ENCODE data around the gene SHISA8. TPM values are rescaled to one million over a fixed set of nuclear protein-coding genes. Genes with fewer than 3 reads are reported as not detected.

The SHISA8 gene
- polyA plus RNA-seq, 3 donors: 0.22 to 0.42 (median 0.25) TPM

DNA sequence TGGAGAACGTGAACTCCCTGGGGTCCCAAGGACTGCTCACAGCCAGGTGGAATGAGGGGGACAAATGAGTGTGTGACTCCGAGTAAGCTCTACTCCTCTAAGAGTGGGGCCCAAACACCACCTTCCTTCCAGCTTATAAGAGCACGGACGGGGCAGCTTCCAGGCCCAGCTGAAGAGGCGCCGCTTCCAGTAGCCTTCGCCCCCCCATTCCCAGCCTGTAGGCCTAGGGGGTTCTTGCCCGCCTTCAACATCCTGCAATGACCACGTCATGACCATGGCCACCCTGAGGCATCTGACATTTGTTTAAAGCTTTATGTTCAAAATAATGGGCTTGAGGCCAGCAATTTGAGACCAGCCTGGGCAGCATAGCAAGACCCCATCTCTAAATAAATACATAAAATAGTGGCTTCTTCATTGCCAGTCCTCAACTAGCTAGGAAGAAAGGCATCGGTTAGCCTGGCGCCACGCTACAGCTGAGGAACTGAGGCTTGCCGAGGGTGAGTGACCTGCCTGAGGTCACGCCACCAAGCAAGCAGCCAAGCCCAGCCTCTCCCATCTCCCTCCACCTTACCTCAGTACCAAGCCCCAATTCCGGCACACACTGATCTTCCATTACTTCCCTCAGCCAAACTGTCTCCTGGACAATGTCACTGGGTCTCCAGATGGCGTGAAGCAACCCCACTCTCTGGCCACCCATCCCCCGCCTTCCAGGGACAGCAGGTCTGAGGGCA, 19.6 kb upstream of the SHISA8 start:
- no peak for DNase-seq (ENCODE audit: low read depth in 3 of 3, low spot score in 2 of 3)

DNA sequence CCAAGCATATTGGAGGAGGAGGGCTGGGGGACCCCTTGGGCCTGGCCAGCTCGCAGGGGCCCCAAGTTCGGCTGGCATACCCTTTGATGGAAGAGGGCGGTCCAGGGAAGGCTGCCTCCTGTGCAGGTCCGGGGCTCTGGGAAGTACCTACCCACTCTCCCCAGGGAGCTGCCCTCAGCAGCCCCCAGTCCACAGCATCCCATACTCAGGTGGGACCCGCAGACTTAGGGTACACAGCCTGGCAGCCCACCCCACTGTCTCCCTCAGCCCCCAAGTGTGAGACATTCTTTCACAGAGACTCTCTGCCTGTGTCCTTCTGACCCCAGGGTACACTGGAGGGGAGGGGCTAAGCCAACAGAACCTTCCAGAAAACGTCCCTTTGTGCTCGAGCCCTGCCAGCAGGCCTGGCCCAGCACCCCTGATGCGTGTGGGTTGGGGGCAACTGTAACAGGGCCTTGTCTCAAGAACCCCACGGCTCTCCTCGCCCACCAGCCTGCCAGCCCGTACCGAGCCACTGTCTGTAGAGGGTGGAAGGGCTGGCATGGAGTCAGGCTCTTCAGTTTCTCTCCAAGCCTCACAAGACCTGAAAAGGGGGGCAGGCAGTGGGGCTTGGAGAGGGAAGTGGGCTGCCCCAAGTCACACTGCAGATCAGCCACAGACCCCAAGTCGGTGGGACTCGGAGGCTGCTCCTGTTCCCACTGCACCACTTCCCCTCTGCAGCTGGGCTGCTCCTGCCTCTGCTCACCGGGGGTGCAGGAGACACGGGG, 18.7 kb upstream of the SHISA8 start:
- DNase-seq (ENCODE audit: low read depth in 3 of 3, low spot score in 2 of 3): no peak

DNA sequence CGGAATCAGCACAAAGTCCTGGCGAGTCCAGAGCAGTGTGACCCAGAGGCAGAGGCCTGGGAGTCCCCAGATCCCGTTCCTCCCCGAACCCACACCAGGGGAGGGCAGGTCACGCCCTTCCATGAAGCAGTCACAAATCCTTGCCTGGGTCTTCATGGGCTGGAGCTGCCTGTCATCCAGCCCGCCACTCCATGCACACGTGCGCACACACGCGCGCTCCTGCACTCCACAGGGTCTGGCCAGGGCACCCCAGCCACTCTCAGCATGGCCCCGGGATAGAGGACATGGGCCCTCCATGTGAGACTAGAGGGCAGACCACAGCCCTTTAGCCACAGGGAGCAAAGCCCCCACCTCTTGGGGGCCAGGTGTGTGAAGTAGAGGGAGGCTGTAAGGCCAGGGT, 17.5 kb upstream of the SHISA8 start:
- DNase-seq (ENCODE audit: low read depth in 3 of 3, low spot score in 2 of 3): no peak

DNA sequence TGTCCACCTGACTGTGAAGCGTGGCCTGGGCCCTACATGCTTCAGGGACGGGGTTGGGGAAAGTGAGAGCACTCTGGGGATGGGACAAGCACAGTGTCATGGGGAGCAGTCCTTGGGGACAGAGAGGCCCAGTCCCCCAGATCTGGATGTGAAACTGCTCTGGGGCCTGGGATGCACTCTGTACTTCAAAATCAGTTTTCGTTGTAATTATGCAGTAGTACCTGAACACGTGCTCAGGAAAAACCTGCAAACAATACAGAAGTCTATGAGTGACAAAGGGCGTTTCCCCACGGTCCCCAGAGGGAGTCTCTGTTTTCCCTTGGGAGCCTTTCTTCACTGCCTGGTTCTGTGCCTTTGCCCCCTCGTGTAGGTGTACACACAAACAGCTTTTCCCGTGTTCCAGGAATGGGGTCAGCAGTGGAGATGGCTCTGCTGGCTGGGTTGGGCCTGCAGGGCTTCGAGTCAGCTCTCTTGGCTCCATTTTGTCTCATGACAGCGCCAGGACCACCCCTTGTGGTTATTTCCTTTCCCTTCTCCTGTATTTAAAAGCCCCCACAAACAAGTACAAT, 16.9 kb upstream of the SHISA8 start:
- no peak for DNase-seq (ENCODE audit: low read depth in 3 of 3, low spot score in 2 of 3)

DNA sequence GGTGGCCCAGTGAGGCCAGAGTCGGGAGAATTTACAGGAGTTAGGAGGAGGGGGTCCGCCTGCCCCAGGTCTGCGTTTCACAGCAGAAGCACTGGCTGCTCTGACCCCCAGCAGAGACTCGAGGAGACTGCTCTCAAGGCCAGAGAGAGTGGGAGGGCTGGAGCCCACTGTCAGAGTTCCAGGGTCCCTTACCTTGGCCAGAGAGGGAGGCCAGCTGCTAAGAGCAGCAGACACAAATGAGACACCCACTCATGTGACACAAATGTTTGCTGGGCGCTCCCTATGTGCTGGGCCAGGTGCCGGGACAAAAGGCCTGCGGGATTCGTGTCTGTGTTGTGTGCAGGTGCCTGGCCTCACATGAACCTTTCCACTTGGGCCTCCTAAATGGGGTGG, 14.5 kb upstream of the SHISA8 start:
- DNase-seq (ENCODE audit: low read depth in 3 of 3, low spot score in 2 of 3): no peak

DNA sequence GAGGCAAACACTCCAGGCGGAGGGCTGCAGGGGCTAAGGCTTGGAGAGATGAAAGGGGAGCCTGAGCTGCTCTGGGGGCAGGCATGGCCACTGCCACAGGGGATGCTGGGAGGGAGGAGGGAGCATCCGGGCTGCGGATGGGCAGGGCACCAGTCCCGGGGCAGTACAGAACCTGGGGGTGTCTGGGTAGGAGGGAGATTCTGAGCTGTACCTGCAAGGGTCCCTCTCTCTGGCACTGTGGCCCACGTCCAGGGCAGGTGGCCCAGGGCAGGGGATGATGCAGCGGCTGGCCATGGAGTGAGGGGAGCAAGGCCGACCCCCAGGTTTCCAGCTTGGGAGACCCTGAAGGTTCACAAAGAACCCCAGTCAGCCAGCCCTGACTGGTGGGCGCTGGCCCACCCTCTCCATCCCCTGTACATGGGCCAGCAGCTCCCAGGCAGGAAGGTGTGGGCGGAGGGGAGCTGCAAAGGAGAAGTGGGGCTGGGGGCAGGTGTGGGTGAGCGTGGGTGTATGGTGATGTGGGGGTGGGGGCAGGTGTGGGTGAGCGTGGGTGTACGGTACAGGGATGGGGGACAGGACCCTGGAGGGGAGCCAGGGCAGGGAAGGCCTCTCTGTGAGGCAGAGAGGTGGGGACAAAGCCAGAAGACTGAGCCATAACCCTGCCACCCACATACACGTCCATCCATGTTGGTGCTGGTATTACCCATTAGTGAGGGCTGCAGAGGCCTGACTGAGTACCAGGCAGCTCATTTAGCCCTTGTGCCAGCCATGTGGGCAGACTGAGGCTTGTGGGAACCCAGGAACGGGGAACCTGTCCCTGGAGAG, 13.9 kb upstream of the SHISA8 start:
- DNase-seq (ENCODE audit: low read depth in 3 of 3, low spot score in 2 of 3): no peak

DNA sequence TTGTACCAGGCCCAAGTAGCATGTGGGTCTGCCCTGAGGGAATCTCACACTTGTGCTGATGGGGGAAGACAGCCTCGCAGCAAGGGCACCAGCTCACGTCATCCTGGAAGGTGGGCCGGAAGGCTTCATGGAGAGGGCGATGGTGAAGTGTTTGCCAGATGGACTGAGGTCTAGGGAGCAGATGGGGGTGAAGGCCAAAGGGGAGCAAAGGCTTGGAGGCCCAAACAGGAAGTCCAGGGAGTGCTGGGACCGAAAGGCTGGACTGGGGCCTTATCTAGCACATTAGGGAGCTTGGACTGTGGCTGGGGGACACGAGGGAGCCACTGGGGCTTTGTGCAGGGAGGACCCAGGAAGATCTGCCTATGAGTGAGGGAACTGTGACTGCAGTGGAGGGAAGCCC, 12.9 kb upstream of the SHISA8 start:
- DNase-seq (ENCODE audit: low read depth in 3 of 3, low spot score in 2 of 3): no peak

DNA sequence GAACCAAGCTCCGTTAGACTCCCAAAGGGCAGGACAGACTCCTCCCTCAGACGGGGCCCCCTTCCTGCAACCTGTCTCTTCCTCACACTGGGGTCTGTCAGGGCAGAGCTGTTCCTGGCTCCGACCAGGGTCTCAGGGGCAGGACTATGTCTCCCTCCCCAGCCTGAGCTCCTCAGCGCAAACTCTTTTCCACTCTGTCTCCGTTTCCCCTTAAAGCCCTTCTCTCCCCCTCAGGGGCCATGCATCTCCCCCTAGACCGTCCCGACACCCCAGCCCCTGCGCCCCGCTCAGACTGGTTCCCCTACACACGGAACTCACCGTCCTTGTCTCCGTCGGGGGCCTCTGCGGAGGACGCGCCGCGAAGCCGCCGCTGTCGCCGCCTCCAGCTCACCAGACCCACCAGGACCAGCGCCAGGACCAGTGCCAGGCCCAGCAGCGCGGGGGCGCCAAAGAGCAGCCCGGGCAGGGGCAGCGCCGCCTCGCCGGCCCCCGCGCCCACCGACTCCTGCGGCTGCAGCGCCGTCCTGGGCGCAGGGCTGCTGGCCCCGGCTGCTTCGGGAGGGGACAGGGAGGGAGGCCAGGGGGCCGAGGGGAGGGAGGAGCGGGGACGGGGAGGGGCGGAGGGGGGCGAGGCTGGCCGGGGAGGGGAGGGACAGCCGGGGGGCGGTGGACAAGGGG, 11.0 kb upstream of the SHISA8 start:
- no peak for DNase-seq (ENCODE audit: low read depth in 3 of 3, low spot score in 2 of 3)

DNA sequence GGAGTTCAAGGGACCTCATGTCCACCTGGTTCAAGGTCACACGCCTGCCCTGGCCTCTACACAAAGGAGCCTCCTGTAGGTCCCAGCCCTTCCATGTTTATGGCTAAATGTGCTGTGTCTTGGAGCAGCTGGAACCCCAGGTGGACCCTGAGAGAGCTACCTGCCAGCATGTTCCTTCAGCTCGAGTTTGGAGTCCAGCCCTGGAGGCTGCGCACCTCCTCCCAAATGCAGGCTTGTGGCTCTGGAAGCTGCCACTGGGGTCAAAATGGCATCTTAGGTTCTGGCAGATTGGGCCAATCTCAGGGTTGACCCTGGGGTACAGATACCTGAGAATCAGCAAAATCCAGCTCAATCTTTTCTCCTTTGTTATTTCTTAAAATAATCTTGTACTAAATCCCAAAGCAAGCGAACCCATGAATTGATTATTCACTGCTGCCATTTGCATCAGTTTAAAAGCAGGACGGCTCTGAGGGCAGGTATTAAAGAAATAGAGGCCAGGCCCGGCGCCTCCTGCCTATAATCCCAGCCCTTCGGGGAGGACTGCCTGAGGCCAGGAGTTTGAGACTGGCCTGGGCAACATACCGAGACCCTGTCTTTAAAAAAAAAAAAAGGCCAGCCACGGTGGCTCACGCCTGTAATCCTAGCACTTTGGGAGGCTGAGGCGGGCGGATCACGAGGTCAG, 8.9 kb upstream of the SHISA8 start:
- no peak for DNase-seq (ENCODE audit: low read depth in 3 of 3, low spot score in 2 of 3)

DNA sequence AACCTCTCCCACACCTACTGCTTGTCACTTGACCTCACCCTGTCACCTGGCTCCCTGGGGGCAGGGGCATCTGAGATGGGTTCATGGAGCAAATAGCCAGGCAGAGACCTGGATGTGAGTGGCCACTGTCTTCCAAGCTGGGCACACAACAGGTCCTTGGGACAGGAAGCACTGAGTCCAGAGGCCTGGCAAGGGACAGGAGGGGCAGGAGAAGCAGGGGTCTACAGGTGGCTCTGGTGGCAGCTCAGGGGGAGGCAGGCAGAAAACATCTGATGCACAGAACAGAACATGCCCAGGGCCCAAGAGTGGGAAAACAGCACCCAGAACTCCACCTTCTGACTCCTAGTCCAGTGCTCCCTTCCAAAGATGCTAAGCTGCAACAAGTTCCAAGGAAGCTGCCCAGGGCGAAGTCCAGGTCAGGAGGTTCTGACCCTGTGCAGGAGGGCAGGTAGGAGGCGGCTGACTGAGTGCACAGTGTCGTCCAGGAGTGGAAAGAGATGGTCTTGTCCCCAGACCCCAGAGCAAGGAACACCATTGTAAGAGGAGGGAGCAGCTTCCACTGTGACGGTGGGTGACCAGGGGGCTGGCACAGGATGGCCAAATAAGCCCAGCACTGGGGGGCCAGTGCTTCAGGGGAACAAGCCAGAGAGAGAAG, 8.2 kb upstream of the SHISA8 start:
- DNase-seq (ENCODE audit: low read depth in 3 of 3, low spot score in 2 of 3): no peak

DNA sequence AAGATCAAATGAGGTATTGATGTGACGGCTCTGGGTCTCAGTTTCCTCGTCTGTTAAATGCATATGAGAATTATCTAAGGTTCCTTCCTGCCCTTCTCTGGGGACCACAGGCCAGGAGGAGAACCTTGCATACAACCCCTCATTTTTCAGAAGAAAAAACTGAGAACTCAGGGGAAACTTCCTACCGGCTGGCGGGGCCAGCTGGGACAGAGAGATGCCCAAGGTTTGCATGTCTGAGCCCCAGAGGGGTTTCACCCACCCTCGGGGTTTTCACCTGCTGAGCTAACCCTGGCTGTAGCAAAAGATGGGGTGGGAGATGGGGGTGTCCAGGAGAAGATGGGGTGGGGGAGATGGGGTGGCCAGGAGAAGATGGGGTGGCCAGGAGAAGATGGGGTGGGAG, 7.5 kb upstream of the SHISA8 start:
- DNase-seq (ENCODE audit: low read depth in 3 of 3, low spot score in 2 of 3): no peak

DNA sequence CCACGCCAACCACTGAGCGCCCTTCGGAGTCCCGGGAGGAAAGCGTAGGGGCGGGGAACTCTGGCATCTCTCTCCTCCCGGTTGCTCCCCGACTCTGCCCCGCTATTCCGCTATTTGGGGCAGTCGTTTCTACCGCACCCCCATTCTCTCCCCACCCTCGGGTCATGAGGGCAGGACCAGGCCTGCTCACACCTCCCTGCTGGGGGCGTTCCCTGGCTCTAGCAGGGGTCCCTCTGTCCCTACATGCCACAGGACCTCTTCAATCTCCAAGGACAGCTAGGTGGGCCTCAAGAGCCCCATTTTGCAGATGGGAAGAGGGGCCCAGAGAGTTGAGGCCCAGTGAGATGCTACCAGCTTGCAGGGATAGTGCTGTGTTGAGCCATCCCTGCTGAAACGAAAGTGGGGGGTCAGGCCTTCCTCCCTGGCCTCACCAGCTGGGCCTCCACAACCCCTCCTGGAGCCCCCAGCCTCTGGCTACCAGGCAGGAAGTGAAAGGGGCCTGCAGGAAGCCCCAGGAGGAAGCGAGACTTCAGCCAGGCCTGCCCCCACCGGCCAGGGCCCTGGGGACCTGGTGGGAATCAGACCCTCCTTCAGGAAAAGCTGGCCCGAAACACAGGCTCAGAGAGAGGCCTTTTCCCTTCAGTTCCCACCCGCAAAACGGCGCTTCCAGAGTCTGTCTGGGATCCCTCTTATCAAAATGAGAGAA, 5.5 kb upstream of the SHISA8 start:
- DNase-seq (ENCODE audit: low read depth in 3 of 3, low spot score in 2 of 3): no peak

DNA sequence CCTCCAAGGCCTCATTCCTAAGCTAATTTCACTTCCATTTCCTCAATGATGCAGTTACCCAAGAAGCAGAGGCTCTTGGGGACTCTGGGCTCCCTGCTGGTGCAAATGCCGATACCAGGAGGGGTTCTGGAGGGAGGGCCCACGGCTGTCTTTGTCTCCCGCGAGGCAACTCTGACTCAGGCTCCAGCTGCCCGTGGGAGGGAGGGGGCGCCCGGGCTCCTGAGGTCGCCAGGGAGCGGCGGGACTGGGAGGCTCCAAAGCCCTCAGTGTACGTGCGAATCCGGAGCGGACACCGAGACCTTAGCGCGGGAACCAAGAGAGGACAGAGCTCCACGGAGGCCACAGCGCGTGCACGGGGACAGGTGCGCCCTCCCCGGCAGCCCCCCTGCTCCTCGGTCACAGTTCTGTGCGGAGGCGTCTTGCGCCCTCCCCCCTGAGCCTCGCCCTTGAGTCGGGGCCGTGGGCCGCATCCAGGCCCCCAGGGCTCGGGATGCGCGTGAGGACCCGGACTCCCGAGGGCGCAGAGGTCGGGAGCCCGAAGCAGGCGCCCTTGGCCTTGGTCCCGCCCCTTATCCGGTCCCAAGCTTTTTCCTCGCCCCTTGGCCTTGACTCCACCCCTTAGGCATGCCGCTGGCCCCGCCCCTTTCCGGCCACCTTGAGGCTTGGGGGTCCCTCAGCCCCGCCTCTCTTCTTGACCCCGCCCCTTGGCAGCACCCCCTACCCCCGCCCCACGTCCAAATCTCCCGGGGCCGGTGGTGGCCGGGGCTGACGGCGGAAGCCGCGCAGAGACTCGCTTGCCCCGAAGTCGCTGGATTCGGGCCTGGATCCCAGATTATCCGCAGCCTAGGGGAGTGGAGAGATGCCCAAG, 4.7 kb upstream of the SHISA8 start:
- no peak for DNase-seq (ENCODE audit: low read depth in 3 of 3, low spot score in 2 of 3)

DNA sequence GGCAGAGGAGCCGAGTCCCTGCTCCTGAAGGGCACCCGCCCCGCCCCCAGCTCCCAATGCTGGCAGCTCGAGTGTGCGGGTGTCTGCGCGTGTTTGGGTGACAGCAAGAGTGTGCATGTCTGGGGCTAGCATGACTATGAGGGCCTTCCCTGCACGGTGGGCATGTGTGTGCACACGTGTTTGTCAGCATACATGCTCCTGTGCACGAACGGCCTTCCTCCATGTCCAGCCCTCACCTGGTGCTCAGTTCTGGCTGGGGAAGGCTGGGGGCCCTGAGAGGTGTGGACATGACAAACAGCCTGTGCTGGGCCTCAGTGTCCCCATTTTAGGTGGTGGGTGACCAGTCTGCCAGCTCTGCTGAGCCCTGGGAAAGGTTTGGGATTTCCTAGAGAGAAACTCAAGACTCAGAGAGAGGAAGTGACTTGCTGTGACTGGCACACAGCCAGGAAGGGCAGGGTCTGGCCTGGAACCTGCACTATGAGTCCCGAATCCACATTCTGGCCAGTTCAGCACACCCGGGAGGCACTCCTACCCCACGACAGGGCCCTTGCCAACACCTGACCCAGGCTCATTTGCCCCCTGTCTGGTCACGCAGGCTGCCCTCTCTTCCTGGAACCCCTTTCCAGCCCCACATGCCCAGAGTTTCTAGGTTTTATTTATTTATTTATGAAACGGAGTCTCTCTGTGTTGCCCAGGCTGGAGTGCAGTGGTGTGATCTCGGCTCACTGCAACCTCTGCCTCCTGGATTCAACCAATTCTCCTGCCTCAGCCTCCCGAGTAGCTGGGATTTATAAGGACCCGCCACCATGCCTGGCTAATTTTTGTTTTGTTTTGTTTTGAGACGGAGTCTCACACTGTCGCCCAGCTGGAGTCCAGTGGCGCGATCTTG, 3.3 kb upstream of the SHISA8 start:
- peak in 1 of 3 donors; percentile 42 for DNase-seq (ENCODE audit: low read depth in 3 of 3, low spot score in 2 of 3)

DNA sequence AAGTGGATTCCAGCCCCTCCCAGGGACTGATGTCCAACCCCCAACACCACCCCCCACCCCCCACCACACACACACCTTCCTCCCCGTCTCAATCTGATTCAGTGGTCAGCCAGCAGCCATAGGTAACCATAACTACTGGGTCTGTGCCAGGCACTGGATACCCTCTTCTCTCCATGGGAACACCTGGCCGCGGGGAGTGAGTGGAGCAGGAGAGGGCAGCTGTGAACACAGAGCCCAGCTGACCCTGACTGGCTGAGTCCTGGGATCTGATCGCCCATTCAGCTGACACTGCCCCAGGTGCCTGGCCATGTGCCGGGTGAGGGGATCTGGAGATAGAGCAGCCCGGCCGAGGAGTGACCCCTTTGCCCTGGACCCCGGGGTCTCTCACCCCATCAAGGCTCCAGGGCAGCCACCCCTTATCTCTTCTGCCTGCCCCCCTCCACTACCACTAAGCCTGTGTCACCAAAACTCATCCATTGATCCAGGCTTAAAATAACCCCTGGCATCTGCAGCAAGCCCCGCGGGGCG, 2.6 kb upstream of the SHISA8 start:
- no peak for DNase-seq (ENCODE audit: low read depth in 3 of 3, low spot score in 2 of 3)

DNA sequence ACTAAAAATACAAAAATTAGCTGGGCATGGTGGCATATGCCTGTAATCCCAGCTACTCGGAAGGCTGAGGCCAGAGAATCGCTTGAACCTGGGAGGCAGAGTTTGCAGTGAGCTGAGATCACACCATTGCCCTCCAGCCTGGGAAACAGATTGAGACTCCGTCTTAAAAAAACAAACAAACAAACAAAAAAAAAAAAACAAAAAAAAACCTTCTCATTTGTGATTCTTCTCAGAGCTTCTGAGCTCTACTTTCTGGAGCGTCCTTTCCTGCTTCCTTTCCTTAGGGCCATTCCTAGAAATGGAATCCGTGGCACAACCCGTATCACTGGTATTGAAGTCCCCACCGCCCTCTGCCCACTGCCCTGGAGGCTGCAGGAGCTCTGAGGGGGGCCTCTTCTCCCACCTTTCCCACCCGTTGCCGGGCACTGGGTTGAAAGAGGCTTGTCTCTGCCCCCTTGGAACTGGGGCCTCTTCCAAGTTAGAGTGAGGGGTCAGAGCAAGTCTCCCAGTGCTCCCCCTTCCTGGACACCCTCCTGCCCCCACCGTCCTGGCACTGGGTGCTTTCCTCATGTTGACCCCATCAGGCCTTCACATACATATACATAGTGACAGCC, 2.0 kb upstream of the SHISA8 start:
- no peak for DNase-seq (ENCODE audit: low read depth in 3 of 3, low spot score in 2 of 3)

Data from right renal cortex interstitium (tissue), 3 donors.